Measurements from ENCODE around the gene GEMIN7. TPM values are rescaled to one million over a fixed set of nuclear protein-coding genes. Genes with fewer than 3 reads are reported as not detected.

The GEMIN7 gene
- total RNA-seq, 1 donor from 2014 or later, result 46.0 TPM

- no peak for FAIRE-seq
- no peak overlapping the region for H3K27ac Mint-ChIP-seq (ENCODE audit: unreplicated experiment)
Observed at GRCh38 chr19:45128806-45129205, 49.7 kb downstream of the GEMIN7 start.

GRCh38 chr19:45130236-45130635 lies 51.2 kb downstream of the GEMIN7 start:
- Histone ChIP-seq H3K36me3 (ENCODE audit: insufficient read depth, low read length) (no peaks in the 10 kb centered on the region), H3K9me3 (ENCODE audit: insufficient read depth, low read depth, low read length) (no peaks in the 10 kb centered on the region), H3K27ac (ENCODE audit: low read depth, low read length) (no peak overlapping the region), H3K4me2 (ENCODE audit: low read length) (no peak overlapping the region), H3K4me1 (ENCODE audit: insufficient read depth, low read length) (peaks cover 5% of the 10 kb centered on the region), H2AFZ (ENCODE audit: low read depth, low read length) (no peak overlapping the region), H3K27me3 (ENCODE audit: insufficient read depth, low read length) (no peaks in the 10 kb centered on the region), H3K4me3 (ENCODE audit: insufficient read depth, low read depth, low read length) (no peak overlapping the region), H3K9ac (ENCODE audit: low read length) (peak overlapping the region; percentile 40), H4K20me1 (ENCODE audit: insufficient read depth, low read length) (peaks cover 92% of the 10 kb centered on the region), H3K79me2 (ENCODE audit: insufficient read depth, low read length) (peaks cover 81% of the 10 kb centered on the region)
- no peaks in the 10 kb centered on the region for H3K27me3 Mint-ChIP-seq (ENCODE audit: low read depth, unreplicated experiment)
- no peak overlapping the region for H3K27ac Mint-ChIP-seq (ENCODE audit: unreplicated experiment)
- FAIRE-seq (no peak), DNase-seq (ENCODE audit: low read depth) (no peak)
- peaks cover 3% of the 10 kb centered on the region for H3K4me1 Mint-ChIP-seq (ENCODE audit: low read depth, unreplicated experiment)
- TF ChIP-seq EZH2 (IDR thresholded peaks at IDR 0.05; ENCODE audit: insufficient read depth, low read length), result no peak
- TF ChIP-seq, protein P1, sequence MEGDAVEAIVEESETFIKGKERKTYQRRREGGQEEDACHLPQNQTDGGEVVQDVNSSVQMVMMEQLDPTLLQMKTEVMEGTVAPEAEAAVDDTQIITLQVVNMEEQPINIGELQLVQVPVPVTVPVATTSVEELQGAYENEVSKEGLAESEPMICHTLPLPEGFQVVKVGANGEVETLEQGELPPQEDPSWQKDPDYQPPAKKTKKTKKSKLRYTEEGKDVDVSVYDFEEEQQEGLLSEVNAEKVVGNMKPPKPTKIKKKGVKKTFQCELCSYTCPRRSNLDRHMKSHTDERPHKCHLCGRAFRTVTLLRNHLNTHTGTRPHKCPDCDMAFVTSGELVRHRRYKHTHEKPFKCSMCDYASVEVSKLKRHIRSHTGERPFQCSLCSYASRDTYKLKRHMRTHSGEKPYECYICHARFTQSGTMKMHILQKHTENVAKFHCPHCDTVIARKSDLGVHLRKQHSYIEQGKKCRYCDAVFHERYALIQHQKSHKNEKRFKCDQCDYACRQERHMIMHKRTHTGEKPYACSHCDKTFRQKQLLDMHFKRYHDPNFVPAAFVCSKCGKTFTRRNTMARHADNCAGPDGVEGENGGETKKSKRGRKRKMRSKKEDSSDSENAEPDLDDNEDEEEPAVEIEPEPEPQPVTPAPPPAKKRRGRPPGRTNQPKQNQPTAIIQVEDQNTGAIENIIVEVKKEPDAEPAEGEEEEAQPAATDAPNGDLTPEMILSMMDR (IDR thresholded peaks at IDR 0.05; ENCODE audit: insufficient read depth, low read depth, low read length), result no peak
- H3K36me3 Mint-ChIP-seq (ENCODE audit: low read depth, unreplicated experiment), result peaks cover 9% of the 10 kb centered on the region
- no peaks in the 10 kb centered on the region for H3K9me3 Mint-ChIP-seq (ENCODE audit: unreplicated experiment)
- H3K4me3 Mint-ChIP-seq (ENCODE audit: unreplicated experiment), result peak overlapping the region; percentile 40

More at GRCh38 chr19:45128806-45129205, 49.7 kb downstream of the GEMIN7 start:
- Histone ChIP-seq H3K4me3 (ENCODE audit: insufficient read depth, low read depth, low read length) (no peak overlapping the region), H3K36me3 (ENCODE audit: insufficient read depth, low read length) (no peaks in the 10 kb centered on the region), H2AFZ (ENCODE audit: low read depth, low read length) (no peak overlapping the region), H3K4me1 (ENCODE audit: insufficient read depth, low read length) (peaks cover 5% of the 10 kb centered on the region), H3K9me3 (ENCODE audit: insufficient read depth, low read depth, low read length) (no peaks in the 10 kb centered on the region), H4K20me1 (ENCODE audit: insufficient read depth, low read length) (peaks cover 94% of the 10 kb centered on the region), H3K4me2 (ENCODE audit: low read length) (no peak overlapping the region), H3K27me3 (ENCODE audit: insufficient read depth, low read length) (no peaks in the 10 kb centered on the region), H3K79me2 (ENCODE audit: insufficient read depth, low read length) (peaks cover 82% of the 10 kb centered on the region), H3K9ac (ENCODE audit: low read length) (no peak overlapping the region), H3K27ac (ENCODE audit: low read depth, low read length) (no peak overlapping the region)
- Mint-ChIP-seq H3K36me3 (ENCODE audit: low read depth, unreplicated experiment) (peaks cover 6% of the 10 kb centered on the region), H3K27me3 (ENCODE audit: low read depth, unreplicated experiment) (no peaks in the 10 kb centered on the region), H3K9me3 (ENCODE audit: unreplicated experiment) (no peaks in the 10 kb centered on the region), H3K4me3 (ENCODE audit: unreplicated experiment) (no peak overlapping the region), H3K4me1 (ENCODE audit: low read depth, unreplicated experiment) (peaks cover 3% of the 10 kb centered on the region)
- TF ChIP-seq, protein P1 (IDR thresholded peaks at IDR 0.05; ENCODE audit: insufficient read depth, low read depth, low read length), result no peak
- no peak for TF ChIP-seq EZH2 (IDR thresholded peaks at IDR 0.05; ENCODE audit: insufficient read depth, low read length)
- DNase-seq (ENCODE audit: low read depth), result no peak

GRCh38 chr19:45130888-45131615 lies 52.0 kb downstream of the GEMIN7 start:
- no peak overlapping the region for H2AFZ ChIP-seq (ENCODE audit: low read depth, low read length)

More at GRCh38 chr19:45130888-45131615, 52.0 kb downstream of the GEMIN7 start:
- Mint-ChIP-seq H3K4me1 (ENCODE audit: low read depth, unreplicated experiment) (peaks cover 4% of the 10 kb centered on the region), H3K9me3 (ENCODE audit: unreplicated experiment) (no peaks in the 10 kb centered on the region), H3K27me3 (ENCODE audit: low read depth, unreplicated experiment) (no peaks in the 10 kb centered on the region), H3K4me3 (ENCODE audit: unreplicated experiment) (no peak overlapping the region), H3K36me3 (ENCODE audit: low read depth, unreplicated experiment) (peaks cover 9% of the 10 kb centered on the region), H3K27ac (ENCODE audit: unreplicated experiment) (no peak overlapping the region)
- DNase-seq (ENCODE audit: low read depth) (no peak), FAIRE-seq (no peak)
- Histone ChIP-seq H4K20me1 (ENCODE audit: insufficient read depth, low read length) (peaks cover 91% of the 10 kb centered on the region), H3K79me2 (ENCODE audit: insufficient read depth, low read length) (peaks cover 79% of the 10 kb centered on the region), H3K27ac (ENCODE audit: low read depth, low read length) (no peak overlapping the region), H3K4me3 (ENCODE audit: insufficient read depth, low read depth, low read length) (no peak overlapping the region), H3K4me2 (ENCODE audit: low read length) (no peak overlapping the region), H3K36me3 (ENCODE audit: insufficient read depth, low read length) (no peaks in the 10 kb centered on the region), H3K9me3 (ENCODE audit: insufficient read depth, low read depth, low read length) (no peaks in the 10 kb centered on the region), H3K9ac (ENCODE audit: low read length) (peak overlapping the region; percentile 40), H3K27me3 (ENCODE audit: insufficient read depth, low read length) (no peaks in the 10 kb centered on the region), H3K4me1 (ENCODE audit: insufficient read depth, low read length) (peaks cover 5% of the 10 kb centered on the region)
- no peak for TF ChIP-seq EZH2 (IDR thresholded peaks at IDR 0.05; ENCODE audit: insufficient read depth, low read length)
- TF ChIP-seq, protein P1 (IDR thresholded peaks at IDR 0.05; ENCODE audit: insufficient read depth, low read depth, low read length), result no peak

Measured in astrocyte (in vitro differentiated cells and primary cell).